ENCODE data around the gene CSAD. TPM values are rescaled to one million over a fixed set of nuclear protein-coding genes. Genes with fewer than 3 reads are reported as not detected.
"Not testable (repeated sequence)": the region's sequence is repeated elsewhere in the genome, so short reads cannot be mapped to it uniquely, and the experiment has no call there.

Gene CSAD
- total RNA-seq, 1 donor: 9.4 TPM

- no peak for TF ChIP-seq CTCF (IDR thresholded peaks at IDR 0.05; ENCODE audit: extremely low read depth, low read depth, low read length)
- no peak for DNase-seq (ENCODE audit: insufficient read length, low spot score, missing footprints)
- Histone ChIP-seq H4K20me1 (ENCODE audit: insufficient read depth, low read length) (no peaks in the 10 kb centered on the region), H3K79me2 (ENCODE audit: insufficient read depth, low read length) (peaks cover 2% of the 10 kb centered on the region), H3K4me1 (ENCODE audit: insufficient read depth, low read length) (peaks cover 40% of the 10 kb centered on the region), H3K4me3 (ENCODE audit: insufficient read depth, low read length) (no peak overlapping the region), H2AFZ (ENCODE audit: low read length) (no peak overlapping the region), H3K9me3 (ENCODE audit: low read depth, low read length) (no peaks in the 10 kb centered on the region), H3K27me3 (ENCODE audit: insufficient read depth, low read length) (no peaks in the 10 kb centered on the region), H3K4me2 (ENCODE audit: insufficient read depth, low read length) (no peak overlapping the region), H3K27ac (ENCODE audit: low read depth, low read length) (no peak overlapping the region), H3K36me3 (ENCODE audit: insufficient read depth, low read length) (peaks cover 13% of the 10 kb centered on the region)
These were observed 10.5 kb downstream of the CSAD start for GRCh38 chr12:53170215-53170614.

GRCh38 chr12:53169644-53170043 is 11.1 kb downstream of the CSAD start:
- DNase-seq (ENCODE audit: insufficient read length, low spot score, missing footprints): peak; percentile 64
- peaks cover 13% of the 10 kb centered on the region for H3K36me3 ChIP-seq (ENCODE audit: insufficient read depth, low read length)
- H3K9me3 ChIP-seq (ENCODE audit: low read depth, low read length): no peaks in the 10 kb centered on the region
- peaks cover 34% of the 10 kb centered on the region for H3K4me1 ChIP-seq (ENCODE audit: insufficient read depth, low read length)
- no peak overlapping the region for H3K27ac ChIP-seq (ENCODE audit: low read depth, low read length)
- TF ChIP-seq CTCF (IDR thresholded peaks at IDR 0.05; ENCODE audit: extremely low read depth, low read depth, low read length): no peak
- no peaks in the 10 kb centered on the region for H4K20me1 ChIP-seq (ENCODE audit: insufficient read depth, low read length)
- no peak overlapping the region for H2AFZ ChIP-seq (ENCODE audit: low read length)
- H3K27me3 ChIP-seq (ENCODE audit: insufficient read depth, low read length): no peaks in the 10 kb centered on the region
- no peak overlapping the region for H3K4me3 ChIP-seq (ENCODE audit: insufficient read depth, low read length)
- H3K79me2 ChIP-seq (ENCODE audit: insufficient read depth, low read length): peaks cover 2% of the 10 kb centered on the region
- no peak overlapping the region for H3K4me2 ChIP-seq (ENCODE audit: insufficient read depth, low read length)

GRCh38 chr12:53166837-53167236 is 13.9 kb downstream of the CSAD start:
- H3K36me3 ChIP-seq (ENCODE audit: insufficient read depth, low read length): peaks cover 13% of the 10 kb centered on the region
- H2AFZ ChIP-seq (ENCODE audit: low read length): no peak overlapping the region
- peaks cover 11% of the 10 kb centered on the region for H3K4me1 ChIP-seq (ENCODE audit: insufficient read depth, low read length)
- no peaks in the 10 kb centered on the region for H3K27me3 ChIP-seq (ENCODE audit: insufficient read depth, low read length)
- H3K79me2 ChIP-seq (ENCODE audit: insufficient read depth, low read length): no peaks in the 10 kb centered on the region
- no peaks in the 10 kb centered on the region for H4K20me1 ChIP-seq (ENCODE audit: insufficient read depth, low read length)
- H3K4me2 ChIP-seq (ENCODE audit: insufficient read depth, low read length): no peak overlapping the region
- DNase-seq (ENCODE audit: insufficient read length, low spot score, missing footprints): no peak
- H3K9me3 ChIP-seq (ENCODE audit: low read depth, low read length): no peaks in the 10 kb centered on the region
- no peak for TF ChIP-seq CTCF (IDR thresholded peaks at IDR 0.05; ENCODE audit: extremely low read depth, low read depth, low read length)
- no peak overlapping the region for H3K4me3 ChIP-seq (ENCODE audit: insufficient read depth, low read length)
- H3K27ac ChIP-seq (ENCODE audit: low read depth, low read length): no peak overlapping the region

- not testable (repeated sequence) for H3K27me3 ChIP-seq (ENCODE audit: insufficient read depth, low read length); H2AFZ ChIP-seq (ENCODE audit: low read length); H3K4me3 ChIP-seq (ENCODE audit: insufficient read depth, low read length); H3K9me3 ChIP-seq (ENCODE audit: low read depth, low read length); H4K20me1 ChIP-seq (ENCODE audit: insufficient read depth, low read length); H3K79me2 ChIP-seq (ENCODE audit: insufficient read depth, low read length); H3K36me3 ChIP-seq (ENCODE audit: insufficient read depth, low read length); H3K27ac ChIP-seq (ENCODE audit: low read depth, low read length); H3K4me1 ChIP-seq (ENCODE audit: insufficient read depth, low read length); DNase-seq (ENCODE audit: insufficient read length, low spot score, missing footprints); H3K4me2 ChIP-seq (ENCODE audit: insufficient read depth, low read length)
These were observed 17.7 kb downstream of the CSAD start for GRCh38 chr12:53163008-53163407.
